Measurements from ENCODE around the gene ST8SIA1.
"Not testable (repeated sequence)": the region's sequence is repeated elsewhere in the genome, so short reads cannot be mapped to it uniquely, and the experiment has no call there.

ST8SIA1 gene

GRCh38 chr12:22169376-22169775 is 165.1 kb downstream of the ST8SIA1 start:
- DNase-seq (ENCODE audit: low read depth in 2 of 2), result no peak

GRCh38 chr12:22164139-22164538 is 170.4 kb downstream of the ST8SIA1 start:
- no peak for DNase-seq (ENCODE audit: low read depth in 2 of 2)

DNA sequence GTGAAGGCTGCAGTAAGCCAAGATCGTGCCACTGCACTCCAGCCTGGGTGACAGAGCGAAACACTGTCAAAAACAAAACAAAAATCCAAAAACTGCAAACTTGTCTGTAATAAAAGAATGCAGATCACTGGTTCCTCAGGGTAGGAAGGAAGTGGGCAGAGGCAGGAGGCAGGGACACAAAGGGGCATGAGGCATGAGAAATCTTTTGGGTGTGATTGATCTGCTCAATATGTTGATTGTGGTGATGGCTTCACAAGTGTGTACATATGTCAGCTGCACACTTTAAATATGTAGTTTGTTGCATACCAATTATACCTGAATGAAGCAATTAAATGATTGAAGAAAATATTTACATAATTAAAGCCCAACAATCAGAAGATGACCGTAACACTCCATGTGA is 170.9 kb downstream of the ST8SIA1 start:
- no peak for DNase-seq (ENCODE audit: low read depth in 2 of 2)

DNA sequence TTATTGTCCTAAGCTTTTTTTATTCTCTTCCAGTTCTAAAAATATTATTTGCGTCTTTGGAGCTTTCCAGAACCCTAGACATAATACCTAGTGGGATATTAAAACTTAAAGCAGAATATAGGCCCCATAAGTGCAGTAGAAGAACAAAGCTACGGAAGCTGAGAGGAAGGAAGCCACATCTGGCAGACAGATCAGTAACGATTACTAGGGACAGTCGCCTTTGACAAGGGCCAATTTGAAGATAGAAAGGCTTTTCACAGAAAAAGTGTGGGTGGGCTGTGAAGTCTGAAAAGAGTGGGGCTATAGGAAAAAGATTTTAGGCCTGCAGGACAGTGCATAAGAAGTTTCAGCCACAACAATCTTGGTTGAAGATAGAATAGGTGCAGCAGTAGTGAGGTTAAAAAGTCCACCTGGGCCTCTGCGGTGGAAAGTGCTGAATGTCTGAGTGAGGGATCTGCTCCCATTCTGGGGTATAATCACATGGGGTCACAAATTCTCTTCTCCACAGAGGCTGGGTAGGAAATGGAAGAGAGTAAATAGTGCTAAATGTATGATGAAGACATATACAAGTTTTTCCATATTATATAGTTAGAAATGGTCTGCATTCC is 174.0 kb downstream of the ST8SIA1 start:
- no peak for DNase-seq (ENCODE audit: low read depth in 2 of 2)

GRCh38 chr12:22149286-22149685 is 185.2 kb downstream of the ST8SIA1 start:
- not testable (repeated sequence) for DNase-seq (ENCODE audit: low read depth in 2 of 2)

GRCh38 chr12:22146686-22147085 is 187.8 kb downstream of the ST8SIA1 start:
- not testable (repeated sequence) for DNase-seq (ENCODE audit: low read depth in 2 of 2)

Data from stimulated activated CD8-positive, alpha-beta memory T cell treated with anti-CD3 and anti-CD28 coated beads, Interleukin-2, amount 100 ng/mL, for 1 hour (primary cell).